Measurements from ENCODE around the gene ZNF230.

The ZNF230 gene

DNA sequence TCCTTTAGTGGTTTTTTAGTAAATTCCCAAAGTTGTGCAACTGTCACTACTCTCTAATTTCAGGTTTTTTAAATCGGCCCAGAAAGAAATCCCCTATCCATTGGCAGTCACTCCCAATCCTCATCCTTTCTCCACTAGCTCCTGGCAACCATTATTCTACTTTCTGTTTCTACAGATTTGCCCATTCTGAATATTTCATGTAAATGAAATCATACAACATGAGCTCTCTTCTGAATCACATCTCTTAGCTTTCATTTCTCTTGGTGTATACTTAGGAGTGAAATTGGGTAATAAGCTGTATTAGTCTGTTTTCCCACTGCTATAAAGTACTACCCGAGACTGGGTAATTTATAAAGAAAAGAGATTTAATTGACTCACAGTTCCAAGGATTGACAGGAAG, 39.4 kb downstream of the ZNF230 start:
- DNase-seq (ENCODE audit: low read depth), result no peak

DNA sequence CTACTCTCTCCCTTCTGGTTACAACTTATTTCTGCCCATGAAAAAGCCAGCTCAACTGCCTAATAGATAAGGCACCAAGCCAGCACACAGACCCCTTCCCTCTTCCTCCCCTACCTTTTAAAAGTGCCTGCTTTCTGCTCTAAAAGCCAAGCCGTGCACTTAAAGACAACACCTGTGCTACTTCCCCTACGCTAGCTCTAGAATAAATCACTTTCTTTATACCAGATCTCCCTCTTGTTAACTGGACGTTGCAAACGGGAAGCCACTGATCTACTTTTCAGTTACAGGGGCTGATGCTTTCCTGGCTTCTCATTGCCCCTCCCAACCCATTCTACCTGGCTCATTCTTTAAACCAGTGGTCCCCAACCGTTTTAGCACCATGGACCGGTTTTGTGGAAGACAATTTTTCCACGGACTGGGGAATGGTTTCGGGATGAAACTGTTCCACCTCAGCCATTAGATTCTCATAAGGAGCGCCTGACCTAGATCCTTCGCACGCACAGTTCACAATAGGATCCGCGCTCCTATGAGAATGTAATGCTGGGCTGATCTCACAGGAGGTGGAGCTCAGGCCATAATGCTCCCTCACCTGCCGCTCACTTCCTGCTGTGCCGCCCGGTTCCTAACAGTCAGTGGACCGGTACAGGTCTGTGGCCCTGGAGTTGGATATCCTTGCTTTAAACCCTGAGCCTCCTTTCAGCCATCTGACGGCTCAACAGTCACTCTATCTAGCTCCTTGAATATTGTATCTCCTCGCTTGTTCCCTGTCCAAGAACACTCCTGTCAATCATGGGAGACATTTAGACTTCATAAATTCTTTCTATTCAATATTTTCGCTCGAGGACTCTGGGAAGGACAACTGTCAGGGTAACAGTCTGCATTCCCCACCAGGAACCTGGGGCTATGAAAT, 48.2 kb downstream of the ZNF230 start:
- DNase-seq (ENCODE audit: low read depth), result no peak

DNA sequence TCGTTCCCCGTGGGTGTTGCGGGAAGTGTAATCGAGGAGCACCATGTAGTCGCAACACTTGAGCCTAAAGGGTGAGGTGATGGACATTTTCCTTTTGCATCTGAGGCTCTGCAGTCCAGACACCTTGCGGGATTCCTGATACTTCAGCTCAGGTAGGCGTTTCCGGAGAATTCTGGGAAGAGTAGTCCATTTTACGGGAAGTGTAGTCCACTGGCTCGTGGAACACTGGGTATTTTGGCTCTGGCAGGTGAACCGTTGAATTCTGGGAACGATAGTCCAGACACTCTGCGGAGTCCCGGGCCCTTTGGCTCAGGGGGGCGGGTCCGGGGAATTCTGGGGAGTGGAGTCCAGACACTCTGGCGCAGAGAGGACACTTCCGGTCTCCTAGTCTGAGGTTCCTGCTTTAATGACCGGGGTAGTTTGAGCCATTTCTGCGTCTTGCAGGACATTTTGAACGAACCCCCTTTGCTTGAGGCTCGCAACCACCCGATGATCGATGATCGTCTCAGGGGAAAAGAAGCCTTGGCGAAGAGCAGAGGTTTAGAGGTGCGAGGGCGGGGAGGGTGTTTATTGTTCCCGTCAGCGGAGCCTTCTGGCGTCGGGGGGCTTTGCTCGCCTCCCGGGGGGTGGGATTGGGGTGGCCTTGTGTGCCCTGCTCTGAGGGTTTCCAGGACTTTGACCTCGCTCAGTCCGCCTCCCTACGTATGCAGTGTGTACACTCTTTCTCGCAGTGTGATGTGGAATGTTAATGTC, 49.1 kb downstream of the ZNF230 start, which contains the start of gene ZNF223:
Gene ZNF223, plus strand, starts transcription at position 387 of the 753 bp plus-strand sequence. CDS start 3,141 bp downstream, outside the sequence.
- DNase-seq (ENCODE audit: low read depth), result peak; percentile 56

DNA sequence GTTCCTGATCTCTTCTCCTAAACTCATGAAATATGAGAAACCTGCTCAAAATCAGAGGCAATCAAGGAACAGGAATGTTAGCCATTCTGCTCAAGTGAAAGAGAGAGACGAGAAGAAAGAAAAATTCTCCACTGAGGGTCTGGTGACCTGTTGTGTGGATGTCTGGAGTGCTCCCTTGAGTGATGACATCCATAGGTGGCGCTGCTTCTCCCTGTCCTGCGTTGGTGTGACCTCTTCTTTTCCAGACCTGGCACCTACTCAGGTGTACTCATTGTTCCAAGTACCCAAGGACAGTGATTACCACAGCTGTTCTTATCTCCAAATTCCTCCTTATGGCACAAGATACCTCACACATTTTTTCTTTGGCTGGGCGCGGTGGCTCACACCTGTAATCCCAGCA, 53.1 kb downstream of the ZNF230 start:
- no peak for DNase-seq (ENCODE audit: low read depth)

DNA sequence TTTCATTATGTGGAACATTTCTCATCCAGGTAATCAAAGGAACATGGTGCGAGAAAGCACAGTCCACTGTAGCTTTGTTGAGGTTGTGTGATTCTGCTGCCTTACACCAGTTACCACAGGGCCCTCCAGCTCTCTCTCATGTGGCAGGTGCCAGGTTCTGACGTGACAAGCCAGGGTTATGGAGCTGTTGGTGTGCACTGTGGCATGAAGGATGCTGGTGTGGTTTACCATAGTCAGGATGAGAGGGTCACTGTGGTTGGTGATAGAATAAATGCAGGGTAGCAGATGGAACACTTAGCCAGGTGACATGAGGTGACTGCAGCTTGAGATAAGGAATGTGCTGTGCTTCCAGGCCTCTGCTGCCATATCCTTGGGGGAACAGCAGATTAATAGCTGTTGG, 56.5 kb downstream of the ZNF230 start:
- DNase-seq (ENCODE audit: low read depth), result no peak

DNA sequence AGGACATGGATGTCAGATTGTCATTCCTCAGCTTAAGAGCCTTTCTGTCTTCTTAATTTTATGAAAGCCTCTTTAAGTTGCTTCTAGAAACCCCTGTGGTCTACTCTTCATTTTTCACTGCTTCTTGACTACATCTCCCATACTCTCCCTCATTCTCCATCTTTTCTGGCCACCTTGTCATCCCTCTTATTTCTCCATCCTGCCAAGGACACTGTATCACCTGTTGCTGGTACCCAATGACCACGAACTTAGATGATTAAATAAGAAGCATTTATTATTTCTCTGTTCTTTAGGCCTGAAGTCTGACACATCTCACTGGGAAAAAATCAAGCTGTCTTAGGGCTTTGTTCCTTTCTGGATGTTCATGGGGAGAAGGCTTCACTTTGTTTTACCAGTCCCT, 58.3 kb downstream of the ZNF230 start:
- DNase-seq (ENCODE audit: low read depth), result no peak

Measured in activated T-helper 1 cell treated with Interleukin-2 at 50 U/mL for 16 hours (primary cell).